HL-60/S4 treated with retinoic acid at 250 ng/mL for 4 days and 3 days (cell line): ENCODE data around the gene PARM1.

Source experiments
- in situ Hi-C: fragments of 300-500 bp; cut with MboI; formaldehyde crosslinking; loops from 2 replicates; pipeline ENCODE4 v1.7.0; 2022; ENCODE audit warnings: low sequenced_read_pairs

PARM1 gene

DNA sequence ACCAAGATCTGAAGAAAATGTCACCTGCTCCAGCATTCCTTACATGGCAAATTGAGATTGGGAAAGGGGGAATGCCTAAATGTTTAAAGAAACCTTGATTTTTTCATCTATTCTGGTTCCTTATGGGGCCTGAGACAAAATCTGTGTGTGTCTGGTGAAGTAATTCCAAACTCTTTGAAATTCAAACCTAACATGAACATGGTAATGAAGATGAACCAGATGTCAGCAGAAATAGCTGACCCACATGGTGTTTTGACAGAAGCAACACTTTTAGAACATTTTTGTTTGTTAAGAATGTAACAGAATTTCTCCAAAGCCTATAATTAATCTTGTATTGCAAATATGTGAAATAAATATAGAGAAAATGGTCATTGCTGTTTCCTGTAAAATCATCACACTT, 133.0 kb downstream of the PARM1 start:
- in situ Hi-C loops: no loop called here

DNA sequence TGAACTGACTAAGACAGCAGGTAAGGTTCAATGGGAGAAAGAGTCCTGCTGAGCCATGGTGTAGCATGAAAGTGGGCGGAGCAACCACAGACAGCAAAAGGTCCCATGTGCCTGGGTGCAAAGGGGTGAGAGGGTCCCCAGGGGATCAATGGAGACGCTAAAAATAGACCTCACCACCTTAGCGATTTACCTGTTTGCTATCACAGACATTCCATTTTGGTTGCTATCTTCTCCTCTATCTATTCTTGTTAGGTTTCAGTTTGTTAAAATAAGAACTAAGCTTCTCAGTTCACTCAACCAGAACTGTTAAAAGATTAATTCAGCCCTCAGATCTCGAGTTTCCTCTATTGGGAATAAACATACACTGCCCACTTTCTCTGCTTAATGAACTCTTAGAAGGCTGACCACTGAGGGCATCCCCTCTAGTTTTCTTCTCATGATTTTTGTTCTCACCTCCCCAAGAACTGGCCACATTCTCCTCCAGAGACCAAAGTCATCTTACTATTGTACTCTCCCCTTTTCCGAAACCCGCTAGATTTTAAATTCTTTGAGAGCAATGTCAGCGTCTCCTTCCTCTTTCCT, 136.7 kb downstream of the PARM1 start:
- in situ Hi-C loops: no loop called here

- in situ Hi-C loops: no loop called here
Measured at GRCh38 chr4:75071317-75071716, 138.4 kb downstream of the PARM1 start.

DNA sequence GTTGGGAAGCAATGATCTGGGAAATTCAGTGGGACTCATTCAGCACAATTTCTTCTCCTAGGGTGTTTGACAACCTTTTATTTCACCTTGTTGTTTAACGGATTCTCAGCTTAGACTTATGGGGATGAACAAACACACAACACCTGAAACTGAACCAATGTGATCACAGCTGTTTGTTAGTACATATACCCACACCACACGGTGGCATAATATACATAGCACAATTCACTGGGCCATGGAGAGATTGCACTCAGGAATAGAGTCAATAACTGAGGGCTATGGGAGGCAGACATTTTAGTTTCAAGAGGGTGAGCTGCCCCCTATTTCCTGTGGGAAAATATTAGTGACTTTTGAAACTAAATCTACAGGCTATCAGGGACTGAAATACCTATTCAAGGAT, 148.0 kb downstream of the PARM1 start:
- in situ Hi-C loops: no loop called here

GRCh38 chr4:75081561-75081960, 148.6 kb downstream of the PARM1 start:
- in situ Hi-C loops: no loop called here

GRCh38 chr4:75087416-75087815, 154.5 kb downstream of the PARM1 start:
- in situ Hi-C loops: no loop called here

DNA sequence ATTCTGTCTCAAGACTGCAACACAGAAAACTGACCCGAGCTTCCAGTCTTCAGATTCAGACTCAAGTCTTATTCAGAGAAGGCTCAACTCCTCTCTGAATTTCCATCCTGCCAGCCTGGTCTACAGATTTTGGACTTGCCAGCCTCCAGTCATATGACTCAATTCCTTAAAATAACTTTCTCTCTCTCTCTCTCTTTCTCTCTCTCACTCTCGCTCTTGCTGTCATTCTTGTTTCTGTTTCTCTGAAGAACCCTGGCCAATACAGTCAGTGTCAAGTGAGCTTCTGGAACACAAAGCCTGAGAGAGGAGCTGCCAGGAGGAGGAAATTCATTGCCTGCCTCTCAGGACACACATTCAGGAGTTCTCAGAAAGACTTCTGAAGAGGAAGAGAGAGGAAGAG, 154.9 kb downstream of the PARM1 start:
- in situ Hi-C loops: no loop called here

- in situ Hi-C loops: no loop called here
Measured at GRCh38 chr4:75089206-75089605, 156.3 kb downstream of the PARM1 start.

DNA sequence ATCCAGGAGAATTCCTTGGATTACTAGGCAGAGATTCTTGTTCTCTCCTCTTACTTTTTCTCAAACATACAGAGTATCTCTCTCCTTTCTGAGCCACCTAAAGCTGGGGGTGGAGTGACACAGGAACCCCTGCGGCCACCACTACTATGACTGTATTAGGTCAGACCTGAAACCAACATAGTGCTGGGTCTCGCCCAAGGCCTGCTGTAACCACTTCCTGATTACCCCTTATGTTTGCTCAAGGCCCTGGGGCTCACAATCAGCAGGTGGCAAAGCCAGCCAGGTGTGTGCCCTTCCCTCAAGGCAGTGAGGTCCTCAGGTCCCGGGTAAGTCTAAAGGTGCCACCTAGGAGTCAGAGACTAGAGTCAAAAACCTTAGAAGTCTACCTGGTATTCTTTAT, 166.4 kb downstream of the PARM1 start:
- in situ Hi-C loops: no loop called here
